Measurements from ENCODE around the gene TDRD12. TPM values are rescaled to one million over a fixed set of nuclear protein-coding genes. Genes with fewer than 3 reads are reported as not detected.

TDRD12 gene
- total and polyA plus RNA-seq, 4 donors: under 0.01 to 0.23 (median 0.02) TPM; not detected in 1

- no peak for TF ChIP-seq RXRA (IDR thresholded peaks at IDR 0.05)
- TF ChIP-seq JUND (IDR thresholded peaks at IDR 0.05): no peak
- TF ChIP-seq ZBTB33 (IDR thresholded peaks at IDR 0.05): no peak
- no peak for TF ChIP-seq NR2F2 (IDR thresholded peaks at IDR 0.05)
- no peak for TF ChIP-seq TAF1 (conservative IDR thresholded peaks at IDR 0.05)
- no peak for TF ChIP-seq FOXA2 (IDR thresholded peaks at IDR 0.05)
- no peak for TF ChIP-seq FOXA1 (IDR thresholded peaks at IDR 0.05)
- TF ChIP-seq HNF4G (IDR thresholded peaks at IDR 0.05): no peak
Measured at GRCh38 chr19:32686847-32687475, 32.6 kb upstream of the TDRD12 start (continued).

GRCh38 chr19:32687681-32688080 is 31.9 kb upstream of the TDRD12 start:
- Histone ChIP-seq H3K27ac (ENCODE audit: low read depth in 1 of 2, low read length in 2 of 2) (no peak overlapping the region), H3K27me3 (ENCODE audit: control insufficient read depth in 4 of 4, insufficient read depth in 4 of 4, low read length in 3 of 4) (no peaks in the 10 kb centered on the region), H3K36me3 (ENCODE audit: control insufficient read depth in 4 of 4, insufficient read depth in 3 of 4, low read depth in 1 of 4, low read length in 3 of 4) (no peaks in the 10 kb centered on the region), H3K4me3 (ENCODE audit: low read depth in 1 of 3, low read length in 3 of 3) (no peak overlapping the region), H3K9ac (ENCODE audit: low read depth in 1 of 2, low read length in 2 of 2) (no peak overlapping the region), H3K4me1 (ENCODE audit: control insufficient read depth in 4 of 4, insufficient read depth in 4 of 4, low read length in 3 of 4) (peaks cover 5 to 14% (median 10%) of the 10 kb centered on the region in 4 donors), H3K9me3 (ENCODE audit: control insufficient read depth in 4 of 4, low read length in 3 of 4) (no peaks in the 10 kb centered on the region)
- WGBS: 92% methylated on average over 4 of the region's 4 CpGs
- TF ChIP-seq NR2F2 (IDR thresholded peaks at IDR 0.05): no peak
- no peak for TF ChIP-seq FOXA2 (IDR thresholded peaks at IDR 0.05)
- no peak for TF ChIP-seq EGR1 (IDR thresholded peaks at IDR 0.05; ENCODE audit: low read depth in 2 of 2)
- no peak for TF ChIP-seq GABPA (IDR thresholded peaks at IDR 0.05 in 1 of 2, conservative IDR thresholded peaks at IDR 0.05 in 1 of 2)
- no peak for TF ChIP-seq TAF1 (conservative IDR thresholded peaks at IDR 0.05)
- no peak for TF ChIP-seq REST (IDR thresholded peaks at IDR 0.05)
- no peak for DNase-seq (ENCODE audit: low spot score)

- TF ChIP-seq SP1 (IDR thresholded peaks at IDR 0.05) (no peak), HNF4A (conservative IDR thresholded peaks at IDR 0.05) (no peak), NR2F2 (IDR thresholded peaks at IDR 0.05) (no peak), YY1 (IDR thresholded peaks at IDR 0.05) (no peak), CTCF (IDR thresholded peaks at IDR 0.05; ENCODE audit: low read depth, low read length, missing input control) (no peak), FOXA2 (IDR thresholded peaks at IDR 0.05) (no peak)
- H3K27me3 ChIP-seq (ENCODE audit: control insufficient read depth in 4 of 4, insufficient read depth in 4 of 4, low read length in 3 of 4): no peaks in the 10 kb centered on the region
- H3K4me3 ChIP-seq (ENCODE audit: low read depth in 1 of 3, low read length in 3 of 3): no peak overlapping the region
- no peak overlapping the region for H3K9ac ChIP-seq (ENCODE audit: low read depth in 1 of 2, low read length in 2 of 2)
- peaks cover 6 to 20% (median 16%) of the 10 kb centered on the region in 4 donors for H3K4me1 ChIP-seq (ENCODE audit: control insufficient read depth in 4 of 4, insufficient read depth in 4 of 4, low read length in 3 of 4)
- DNase-seq (ENCODE audit: low spot score): no peak
- H3K27ac ChIP-seq (ENCODE audit: low read depth in 1 of 2, low read length in 2 of 2): no peak overlapping the region
- 79% methylated on average over 1 of the region's 1 CpG for WGBS
- no peaks in the 10 kb centered on the region for H3K36me3 ChIP-seq (ENCODE audit: control insufficient read depth in 4 of 4, insufficient read depth in 3 of 4, low read depth in 1 of 4, low read length in 3 of 4)
- H3K9me3 ChIP-seq (ENCODE audit: control insufficient read depth in 4 of 4, low read length in 3 of 4): no peaks in the 10 kb centered on the region
Measured at GRCh38 chr19:32688311-32688710, 31.3 kb upstream of the TDRD12 start.

Measured in liver (tissue), 9 donors.